Esophagus mucosa (tissue), 1 donor: ENCODE results near the gene TJP1. TPM values are rescaled to one million over a fixed set of nuclear protein-coding genes. Genes with fewer than 3 reads are reported as not detected.
A peak's percentile ranks its signal among the peaks of the same experiment; 100 is the strongest.
"Not testable (repeated sequence)": the region's sequence is repeated elsewhere in the genome, so short reads cannot be mapped to it uniquely, and the experiment has no call there.

ENCODE experiments used
- ATAC-seq: fragments of 200-7000 bp; cut with Tn5 transposase; one replicate; pipeline ENCODE4 v1.9.1; 2020
- total RNA-seq: library from RNA; stranded (reverse); gene quantifications from one replicate; pipeline ENCODE4 v1.2.4, GENCODE V29; 2023
- donor health status: DM: yes; HTN: yes; CAD: no.

TJP1 gene
- total RNA-seq, 1 donor from 2014 or later, result 118 TPM

- no peak for ATAC-seq
These were observed 71.5 kb downstream of the TJP1 start for GRCh38 chr15:29750754-29751153.

DNA sequence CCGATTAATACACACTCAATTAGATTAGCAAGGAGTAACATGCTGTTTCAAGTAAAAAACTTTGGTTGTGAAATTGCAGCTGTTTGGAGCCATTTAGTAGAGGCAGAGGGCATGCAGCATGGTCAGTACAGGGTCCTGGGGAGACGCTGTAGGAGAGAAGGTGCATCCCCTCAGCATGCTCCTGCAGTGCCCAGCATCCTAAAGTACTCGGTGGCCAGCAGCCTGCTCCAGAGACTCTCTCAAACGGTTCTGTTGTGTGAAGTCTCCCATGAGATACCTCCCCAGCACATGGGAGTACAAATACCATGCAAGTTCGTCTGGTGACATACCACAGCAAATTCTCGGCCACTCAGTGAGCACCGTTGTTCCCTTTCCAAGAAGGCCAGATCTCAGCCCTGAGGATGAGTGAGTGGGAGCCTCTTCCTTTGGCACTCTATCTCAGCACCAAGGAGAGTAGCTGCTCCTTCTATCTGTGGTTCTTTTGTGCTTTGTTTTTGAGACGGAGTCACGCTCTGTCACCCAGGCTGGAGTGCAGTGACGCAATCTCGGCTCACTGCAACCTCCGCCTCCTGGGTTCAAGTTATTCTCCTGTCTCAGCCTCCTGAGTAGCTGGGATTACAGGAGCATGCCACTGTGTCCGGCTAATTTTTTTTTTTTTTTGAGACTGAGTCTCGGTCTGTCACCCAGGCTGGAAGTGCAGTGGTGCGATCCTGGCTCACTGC, 72.7 kb downstream of the TJP1 start:
- peak; percentile 38 for ATAC-seq

- ATAC-seq, result no peak
These were observed 74.3 kb downstream of the TJP1 start for GRCh38 chr15:29747837-29748417.

DNA sequence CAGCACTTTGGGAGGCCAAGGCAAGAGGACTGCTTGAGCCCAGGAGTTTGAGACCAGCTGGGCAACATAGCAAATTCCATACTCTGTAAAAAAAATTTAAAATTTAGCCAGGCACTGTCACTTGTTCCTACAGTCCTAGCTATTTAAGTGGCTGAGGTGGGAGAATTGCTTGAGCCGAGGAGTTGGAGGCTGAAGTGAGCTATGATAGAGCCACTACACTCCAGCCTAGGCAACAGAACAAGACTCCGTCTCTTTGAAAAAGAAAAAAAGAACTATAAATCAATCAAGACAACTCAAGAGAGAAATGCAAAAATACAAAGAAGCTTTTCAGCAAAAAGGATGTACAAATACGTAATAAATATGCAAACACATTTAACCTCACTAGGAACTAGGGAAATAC, 78.8 kb downstream of the TJP1 start:
- ATAC-seq, result no peak

DNA sequence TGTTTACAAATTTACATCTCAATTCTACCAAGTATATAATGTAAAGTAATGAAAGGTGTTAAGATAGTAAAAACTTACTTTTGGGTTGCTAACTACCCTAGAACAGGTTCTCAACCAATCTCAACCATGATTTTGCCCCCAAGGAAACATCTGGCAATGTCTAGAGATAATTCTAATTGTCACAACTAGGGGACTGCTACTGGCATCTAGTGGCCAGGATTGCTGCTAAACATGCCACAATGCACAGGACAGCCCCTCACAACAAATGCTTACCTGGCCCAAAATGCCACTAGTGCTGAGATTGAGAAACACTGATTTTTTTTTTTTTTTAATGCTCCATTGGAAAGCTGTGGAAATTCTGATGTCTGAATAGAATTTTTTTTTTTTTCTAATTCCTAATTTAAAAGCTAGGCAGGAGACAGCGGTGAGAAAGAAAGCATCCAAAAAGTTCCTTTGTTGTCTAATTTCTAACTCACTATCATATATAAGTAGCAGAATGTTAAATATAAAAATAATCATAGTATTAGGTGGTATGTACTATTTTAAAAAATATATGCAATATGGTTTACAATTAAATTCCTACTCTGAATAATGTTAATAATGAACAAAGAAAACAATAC, 81.5 kb downstream of the TJP1 start:
- ATAC-seq, result no peak

DNA sequence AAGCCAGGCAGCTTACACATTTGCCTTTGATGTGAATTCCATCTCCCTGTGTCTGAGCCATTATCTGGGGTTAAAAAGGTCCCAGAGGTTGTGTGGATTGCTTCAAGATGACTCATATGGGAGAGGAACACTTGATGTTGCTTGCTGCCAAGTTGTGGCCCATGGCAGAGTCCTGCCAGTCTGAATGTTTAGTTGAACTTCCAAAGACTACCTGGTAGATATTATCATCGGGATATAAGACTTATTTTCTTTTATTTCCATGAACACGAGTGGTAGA, 85.6 kb downstream of the TJP1 start:
- peak; percentile 79 for ATAC-seq

DNA sequence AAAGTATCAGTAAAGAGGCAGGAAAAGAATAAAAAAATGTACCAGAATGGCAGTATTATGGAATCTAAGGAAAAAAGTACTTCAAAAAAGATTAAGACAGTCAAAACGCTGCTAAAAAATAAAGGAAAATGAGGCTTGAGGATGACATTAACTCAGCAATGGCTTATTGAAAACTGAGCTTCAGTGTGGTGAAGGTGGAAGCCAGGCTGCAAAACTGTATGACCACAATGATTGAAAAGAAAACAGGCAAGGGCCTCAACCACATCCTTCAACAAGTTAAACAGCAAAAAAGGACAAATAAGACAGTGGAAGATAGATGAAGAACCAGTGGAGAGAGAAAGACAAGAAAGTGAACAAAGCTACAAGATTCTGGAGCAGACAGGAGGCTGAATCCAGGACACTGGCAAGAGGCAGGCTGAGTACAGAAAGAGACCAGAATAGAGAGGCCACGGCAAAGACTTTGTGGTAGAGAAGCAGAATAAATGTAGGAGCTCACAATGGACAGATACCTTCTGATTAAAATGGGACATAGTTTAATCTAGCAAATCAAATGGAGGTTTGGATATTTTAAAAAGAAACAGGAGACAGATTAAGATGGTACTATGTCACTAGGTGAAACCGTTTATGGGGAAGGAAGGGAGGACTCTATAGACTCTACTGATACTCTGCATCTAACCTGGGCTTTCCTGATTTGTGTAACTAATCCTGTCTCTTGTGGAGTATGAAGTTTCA, 86.1 kb downstream of the TJP1 start:
- ATAC-seq, result no peak

- ATAC-seq, result peak; percentile 73
These were observed 87.2 kb downstream of the TJP1 start for GRCh38 chr15:29734917-29735572.

GRCh38 chr15:29731865-29732264, 90.4 kb downstream of the TJP1 start:
- no peak for ATAC-seq

- ATAC-seq, result not testable (repeated sequence)
These were observed 91.8 kb downstream of the TJP1 start for GRCh38 chr15:29730471-29730870.

DNA sequence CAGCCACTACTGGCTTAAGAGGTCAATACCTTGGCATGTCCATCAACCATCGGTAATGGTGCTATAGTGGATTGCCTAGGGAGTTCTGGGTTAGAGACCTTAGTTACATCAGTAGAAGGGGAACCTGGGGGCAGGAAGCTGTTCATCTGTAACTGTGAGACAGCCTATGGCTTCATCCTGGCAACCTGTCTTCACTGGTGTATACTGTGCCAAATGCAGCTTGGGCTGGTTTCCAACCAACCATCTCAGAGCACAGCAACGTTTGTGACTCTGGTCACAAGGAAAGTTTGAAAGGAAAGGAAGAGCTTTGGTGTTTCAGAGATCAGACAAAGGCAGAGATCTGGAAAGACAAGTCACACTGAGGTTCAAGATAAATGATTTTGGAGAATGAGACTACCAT, 93.8 kb downstream of the TJP1 start:
- ATAC-seq, result peak; percentile 33

GRCh38 chr15:29727871-29728270, 94.4 kb downstream of the TJP1 start:
- no peak for ATAC-seq

DNA sequence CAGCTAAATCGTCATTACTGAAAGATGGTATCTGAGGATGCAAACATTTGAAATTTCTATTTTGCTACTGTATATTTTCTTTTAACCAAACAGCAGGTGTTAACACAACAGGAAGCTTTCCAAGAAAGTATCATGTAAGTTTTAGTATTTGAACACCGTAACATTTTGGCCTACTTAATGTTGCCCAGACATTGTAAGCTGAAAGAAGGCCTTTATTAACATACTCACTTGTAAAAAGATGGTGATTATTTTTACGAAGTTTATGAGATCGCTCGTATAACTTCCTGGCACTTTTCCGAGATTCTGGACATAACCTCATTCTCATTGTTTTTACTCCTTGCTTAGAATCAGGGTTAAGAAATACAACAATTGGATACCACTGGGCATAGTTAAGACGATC, 95.7 kb downstream of the TJP1 start:
- no peak for ATAC-seq

DNA sequence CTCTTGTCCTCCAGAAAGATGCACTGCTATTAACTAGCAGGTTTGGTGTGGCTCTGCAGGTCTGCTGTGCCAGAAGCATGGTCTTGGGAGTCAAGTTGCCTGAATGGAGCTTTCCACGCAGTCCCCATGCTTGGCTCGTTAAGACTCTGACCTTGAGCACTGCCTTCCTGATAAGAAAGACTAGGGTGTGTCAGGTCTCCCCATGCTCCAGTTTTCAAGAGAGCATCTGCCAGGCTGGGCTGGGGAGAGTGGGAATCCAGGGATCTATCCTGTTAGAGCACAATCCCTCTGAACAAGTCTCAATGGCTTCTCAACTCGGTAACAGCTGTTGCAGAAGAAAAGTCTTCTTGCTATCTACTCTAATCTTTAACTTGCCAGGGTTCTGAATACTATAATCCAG, 98.2 kb downstream of the TJP1 start:
- no peak for ATAC-seq

- ATAC-seq, result peak; percentile 58
These were observed 108.5 kb downstream of the TJP1 start for GRCh38 chr15:29713784-29714183.

DNA sequence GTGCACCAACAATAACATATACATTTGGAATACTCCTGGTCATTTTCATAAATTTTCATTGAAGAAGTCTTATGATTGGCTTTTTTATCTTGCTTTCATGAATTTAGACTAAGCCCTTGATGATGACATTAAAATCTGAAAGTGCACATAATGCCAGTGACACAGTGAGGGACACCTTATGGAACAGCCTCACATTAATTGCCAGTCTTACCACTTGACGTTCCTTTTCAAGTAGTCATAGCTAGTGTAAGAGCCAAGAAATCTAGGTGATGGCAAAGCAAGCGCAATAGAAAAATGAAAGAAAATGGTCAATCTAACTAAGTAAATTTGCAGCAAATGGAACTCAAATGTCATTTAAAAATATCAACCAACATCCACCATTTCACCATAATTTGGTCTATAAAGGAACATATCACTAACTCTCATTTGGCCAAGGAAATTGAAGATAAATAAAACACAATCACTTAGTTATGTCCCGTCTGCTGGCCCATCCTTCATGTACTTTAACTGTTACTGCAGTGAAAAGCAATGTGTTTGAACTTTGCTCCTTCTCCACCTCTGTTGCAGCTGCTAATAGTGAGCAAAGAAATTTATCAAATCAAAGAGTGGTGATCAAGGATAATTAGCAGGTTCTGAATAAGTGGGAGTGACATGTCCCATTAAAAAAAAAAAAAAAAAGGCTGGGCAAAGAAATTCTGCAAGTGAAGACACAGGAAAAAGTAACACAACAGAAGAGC, 110.0 kb downstream of the TJP1 start:
- no peak for ATAC-seq

DNA sequence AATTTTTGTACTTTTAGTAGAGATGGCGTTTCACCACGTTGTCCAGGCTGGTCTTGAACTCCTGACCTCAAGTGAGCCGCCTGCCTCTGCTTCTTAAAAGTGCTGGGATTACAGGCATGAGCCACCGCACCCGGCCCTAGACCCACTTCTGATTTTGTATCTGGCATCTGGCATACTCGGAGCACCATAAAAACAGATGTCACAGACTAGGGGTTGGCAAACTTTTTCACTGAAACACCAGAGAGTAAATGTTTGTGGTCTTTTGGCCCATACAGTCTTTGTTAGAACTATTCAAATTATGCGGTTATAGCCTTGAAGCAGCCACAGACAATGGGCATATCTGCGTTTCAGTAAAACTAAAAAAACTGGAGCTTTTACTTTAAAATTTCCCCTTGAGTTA, 110.7 kb downstream of the TJP1 start:
- ATAC-seq, result no peak

DNA sequence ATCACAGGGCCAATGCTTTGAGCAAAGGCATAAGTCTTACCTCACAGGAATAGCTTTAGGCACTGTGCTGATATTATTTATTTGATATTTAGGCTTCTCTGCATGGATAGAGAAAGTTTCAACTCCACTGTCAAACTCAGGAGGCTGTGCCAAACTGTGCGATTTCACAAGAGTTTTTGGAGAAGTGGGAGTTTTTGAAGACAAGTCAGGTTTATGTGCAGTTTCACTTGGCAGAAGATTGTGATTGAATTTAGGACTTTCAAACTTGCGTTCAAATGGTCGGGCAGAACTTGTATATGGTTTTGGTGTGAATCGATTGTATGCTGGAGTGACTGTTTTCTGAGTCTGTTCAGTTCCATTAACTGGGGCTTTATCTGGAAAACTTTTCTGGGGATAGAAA, 113.7 kb downstream of the TJP1 start:
- ATAC-seq, result no peak

- ATAC-seq, result peak; percentile 53
These were observed 117.2 kb downstream of the TJP1 start for GRCh38 chr15:29704950-29705597.

GRCh38 chr15:29701151-29701550, 121.1 kb downstream of the TJP1 start:
- ATAC-seq, result no peak

DNA sequence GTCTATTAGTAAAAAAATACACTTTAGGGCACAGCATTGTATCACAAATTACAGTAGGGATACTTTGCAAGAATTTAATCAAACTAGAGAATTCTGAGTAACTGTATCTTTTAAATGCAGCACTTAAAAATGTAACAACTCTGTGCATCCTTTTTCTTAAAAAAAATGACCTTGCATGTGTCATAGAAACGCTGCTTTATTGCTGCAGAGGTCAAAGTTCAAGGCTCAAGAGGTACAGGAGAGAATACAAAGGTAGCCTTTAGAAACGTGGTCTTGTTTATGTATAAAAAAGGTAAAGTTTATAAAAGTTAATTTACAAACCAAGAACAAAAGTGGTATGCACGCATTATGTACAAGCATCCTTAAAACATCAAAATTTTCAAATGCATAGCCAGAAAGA, 122.0 kb downstream of the TJP1 start:
- ATAC-seq, result no peak

DNA sequence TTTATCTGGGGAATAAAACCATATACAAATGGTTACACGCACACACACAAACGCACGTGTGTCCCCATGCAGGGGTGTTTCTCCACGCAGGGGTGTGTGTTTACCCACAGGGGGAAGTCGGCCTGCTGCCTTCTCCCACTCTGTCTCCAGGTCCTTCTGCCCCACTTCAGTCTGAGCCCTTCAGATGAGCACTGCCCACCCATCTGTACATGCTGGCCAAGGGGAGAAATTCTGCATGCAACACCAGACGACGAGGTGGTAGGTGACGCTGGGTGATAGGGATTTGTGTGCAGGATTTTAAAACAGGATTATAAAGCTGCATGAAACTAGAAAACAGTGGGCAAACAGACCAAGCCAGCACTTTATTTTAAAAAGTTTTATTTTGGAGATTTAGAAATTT, 122.5 kb downstream of the TJP1 start:
- no peak for ATAC-seq
